ENCODE measurements around the gene FGL2.
"Not testable (repeated sequence)": the region's sequence is repeated elsewhere in the genome, so short reads cannot be mapped to it uniquely, and the experiment has no call there.

FGL2 gene

DNA sequence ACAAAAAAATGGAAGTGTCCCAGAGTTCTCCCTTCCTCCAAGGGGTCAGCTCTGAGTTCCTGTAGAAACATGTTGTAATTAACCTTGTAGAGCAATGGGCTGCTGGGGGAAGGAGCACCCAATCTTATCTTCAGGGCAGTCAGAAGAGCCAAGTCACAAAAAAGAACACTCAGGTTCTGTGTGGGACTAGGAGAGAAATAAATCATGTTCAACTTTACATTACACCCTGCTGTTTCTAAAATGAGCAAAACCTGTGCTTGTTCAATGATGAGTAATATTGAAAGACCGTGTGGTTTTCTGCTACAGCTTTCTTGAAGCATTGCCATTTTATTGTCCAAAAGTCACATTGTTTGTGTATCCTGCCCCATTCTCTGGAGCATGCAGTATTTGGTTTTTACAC, 42.6 kb downstream of the FGL2 start:
- not testable (repeated sequence) for DNase-seq (ENCODE audit: low read depth, low spot score)

DNA sequence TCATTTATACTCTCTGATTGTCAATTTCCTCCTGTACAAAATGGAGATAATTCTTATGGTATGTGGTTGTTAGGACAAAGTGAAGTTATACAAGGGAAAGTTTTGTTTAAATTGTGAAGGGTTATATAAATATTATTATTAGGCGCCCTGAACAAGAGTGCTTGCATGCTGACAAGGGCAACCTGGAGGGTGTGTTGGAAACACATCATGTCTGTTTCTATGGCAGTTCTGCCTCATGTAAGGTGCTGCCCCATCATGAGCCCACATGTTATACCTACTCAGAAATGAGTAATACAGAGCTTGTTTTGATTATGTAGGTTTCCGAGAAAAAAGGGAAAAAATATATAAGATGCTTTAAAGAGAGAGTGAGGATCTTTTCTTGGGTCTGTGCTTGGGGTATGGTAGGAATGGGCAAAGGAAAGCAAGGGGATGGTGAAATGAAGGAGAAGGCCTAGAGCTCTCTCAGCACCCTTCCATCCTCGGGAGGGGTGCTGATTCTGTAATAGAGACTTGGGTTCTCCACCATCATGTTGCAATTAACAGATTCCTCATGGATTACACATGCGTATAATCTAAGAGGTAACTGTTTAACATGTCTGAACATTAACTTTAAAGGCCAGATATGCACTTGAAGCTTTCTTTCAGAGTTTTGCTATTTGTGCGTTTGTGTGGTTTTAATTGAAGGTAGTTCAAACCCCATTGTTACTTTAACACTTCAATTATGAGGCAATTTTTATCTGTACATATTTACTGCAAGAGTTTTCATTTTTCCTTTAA, 43.8 kb downstream of the FGL2 start:
- not testable (repeated sequence) for DNase-seq (ENCODE audit: low read depth, low spot score)

DNA sequence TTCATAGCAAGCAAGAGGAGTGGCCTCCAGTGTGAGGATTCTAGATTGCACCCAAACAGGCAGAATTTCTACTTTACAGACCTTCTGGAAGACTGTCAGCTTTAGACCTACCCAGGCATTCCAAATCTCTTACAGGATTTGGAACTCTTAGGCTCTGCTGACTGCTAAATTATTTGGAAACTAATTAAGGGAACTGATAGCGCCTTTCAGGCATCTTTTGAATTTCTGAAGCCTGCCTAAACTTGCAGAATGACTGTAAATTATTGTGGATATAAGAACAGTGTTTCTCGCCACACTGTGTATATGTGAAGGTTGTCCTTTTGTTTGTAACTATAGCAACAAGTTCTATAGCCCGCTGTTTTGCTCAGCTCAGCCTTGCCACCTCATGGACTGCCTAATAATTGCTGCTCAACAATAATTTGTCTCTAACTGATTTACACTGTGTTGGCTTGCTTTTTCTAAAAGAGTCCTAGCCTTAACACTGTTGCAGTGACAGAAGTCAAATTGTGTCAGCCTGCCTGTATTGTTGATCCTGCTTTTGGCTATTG, 44.6 kb downstream of the FGL2 start:
- not testable (repeated sequence) for DNase-seq (ENCODE audit: low read depth, low spot score)

DNA sequence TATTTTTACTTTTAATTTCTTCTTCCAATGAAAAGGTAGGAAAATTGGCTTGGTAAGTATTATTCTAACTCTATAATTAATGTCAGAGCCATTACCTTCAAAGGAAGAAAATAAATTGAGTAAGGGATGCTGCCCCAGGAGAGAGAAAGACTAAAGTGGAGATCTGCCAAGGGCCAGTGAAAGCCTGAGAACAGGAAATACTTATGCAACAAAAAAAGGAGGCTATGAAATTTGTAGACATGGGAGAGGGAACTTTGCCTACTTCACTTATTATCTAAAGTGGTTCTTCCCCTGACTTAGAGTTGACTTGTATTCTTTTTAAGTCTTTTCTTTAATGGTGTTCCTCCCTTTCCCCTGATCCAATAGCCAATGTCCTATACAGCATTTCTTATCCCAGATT, 47.4 kb downstream of the FGL2 start:
- DNase-seq (ENCODE audit: low read depth, low spot score): not testable (repeated sequence)
